Measurements from ENCODE around the gene FRY.

- TF ChIP-seq CTCF (IDR thresholded peaks at IDR 0.05 in 8 of 11, conservative IDR thresholded peaks at IDR 0.05 in 3 of 11) (no peak), POLR2A (IDR thresholded peaks at IDR 0.05) (no peak), POLR2AphosphoS5 (IDR thresholded peaks at IDR 0.05) (no peak)
Measured at GRCh38 chr13:32016631-32017030, 14.9 kb upstream of the FRY start.
